Trophoblast cell (in vitro differentiated cells and primary cell): ENCODE data around the gene STIM1.

Experiments
- DNase-seq, 2 donors: peaks; one replicate each; pipeline ENCODE4 v3.0.0-alpha.2; 2016
- H2AFZ ChIP-seq: 2 replicates; pipeline ENCODE4 v1.6.1; 2013; ENCODE audit warnings: low read length, moderate library complexity, mild to moderate bottlenecking; ENCODE audit not compliant: insufficient read depth, poor library complexity
- H2AK5ac ChIP-seq: 2 replicates; pipeline ENCODE4 v1.6.1; 2013; ENCODE audit warnings: mild to moderate bottlenecking, low read length
- H2BK120ac ChIP-seq: 2 replicates; pipeline ENCODE4 v1.6.1; 2013; ENCODE audit warnings: low read length, mild to moderate bottlenecking, moderate library complexity; ENCODE audit not compliant: insufficient read depth, poor library complexity
- H2BK12ac ChIP-seq: 2 replicates; pipeline ENCODE4 v1.6.1; 2013; ENCODE audit warnings: mild to moderate bottlenecking, low read length, moderate library complexity
- H2BK5ac ChIP-seq: 2 replicates; pipeline ENCODE4 v1.6.1; 2013; ENCODE audit warnings: low read length, low read depth, moderate library complexity, mild to moderate bottlenecking; ENCODE audit not compliant: poor library complexity
- H3K14ac ChIP-seq: 2 replicates; pipeline ENCODE4 v1.6.1; 2013; ENCODE audit warnings: mild to moderate bottlenecking, low read length
- H3K18ac ChIP-seq: 2 replicates; pipeline ENCODE4 v1.6.1; 2013; ENCODE audit warnings: mild to moderate bottlenecking, low read length
- H3K23ac ChIP-seq: 2 replicates; pipeline ENCODE4 v1.6.1; 2013; ENCODE audit warnings: low read length
- H3K27ac ChIP-seq: 2 replicates; pipeline ENCODE4 v1.5.1; 2013; ENCODE audit warnings: low read depth, mild to moderate bottlenecking, inconsistent platforms, low read length, moderate library complexity
- H3K27me3 ChIP-seq: 2 replicates; pipeline ENCODE4 v1.6.1; 2013; ENCODE audit warnings: inconsistent platforms, mild to moderate bottlenecking, low read length, moderate library complexity; ENCODE audit not compliant: insufficient read depth
- H3K36me3 ChIP-seq, 2 experiments: 1 replicate in 1 of 2; 2 replicates in 1 of 2; pipeline ENCODE4 v1.6.1; 2013; ENCODE audit warnings: low read length in 2 of 2, mild to moderate bottlenecking in 2 of 2, moderate library complexity in 1 of 2; ENCODE audit not compliant: insufficient read depth in 2 of 2, control insufficient read depth in 1 of 2
- H3K4ac ChIP-seq: 2 replicates; pipeline ENCODE4 v1.6.1; 2013; ENCODE audit warnings: low read depth, mild to moderate bottlenecking, low read length, moderate library complexity
- H3K4me1 ChIP-seq, 2 experiments: 1 replicate in 1 of 2; 2 replicates in 1 of 2; pipeline ENCODE4 v1.6.1; 2013; ENCODE audit warnings: low read length in 2 of 2, mild to moderate bottlenecking in 2 of 2, moderate library complexity in 1 of 2; ENCODE audit not compliant: insufficient read depth in 2 of 2, control insufficient read depth in 1 of 2
- H3K4me2 ChIP-seq: 2 replicates; pipeline ENCODE4 v1.6.1; 2013; ENCODE audit warnings: inconsistent platforms, mild to moderate bottlenecking, low read length, moderate library complexity
- H3K4me3 ChIP-seq: 2 replicates; pipeline ENCODE4 v1.5.1; 2013; ENCODE audit warnings: mild to moderate bottlenecking, low read depth, low read length, inconsistent platforms
- H3K79me1 ChIP-seq: one replicate; pipeline ENCODE4 v1.6.1; 2013; ENCODE audit warnings: low read length
- H3K79me2 ChIP-seq: 2 replicates; pipeline ENCODE4 v1.6.1; 2013; ENCODE audit warnings: low read length, mild to moderate bottlenecking; ENCODE audit not compliant: control insufficient read depth, insufficient read depth, poor library complexity
- H3K9ac ChIP-seq: 2 replicates; pipeline ENCODE4 v1.6.1; 2013; ENCODE audit warnings: mild to moderate bottlenecking, low read length
- H3K9me3 ChIP-seq: 2 replicates; pipeline ENCODE4 v1.6.1; 2013; ENCODE audit warnings: low read depth, mild to moderate bottlenecking, control low read depth, inconsistent platforms, low read length; ENCODE audit not compliant: insufficient read depth
- H4K12ac ChIP-seq: 2 replicates; pipeline ENCODE4 v1.6.1; 2013; ENCODE audit warnings: low read depth, mild to moderate bottlenecking, low read length, moderate library complexity
- H4K8ac ChIP-seq: 2 replicates; pipeline ENCODE4 v1.6.1; 2013; ENCODE audit warnings: low read depth, mild to moderate bottlenecking, low read length, moderate library complexity
- H4K91ac ChIP-seq: one replicate; pipeline ENCODE4 v1.6.1; 2013; ENCODE audit warnings: low read depth, mild to moderate bottlenecking, low read length, moderate library complexity
- WGBS: extraction: QIAGEN DNeasy Blood & Tissue Kit; methylation state at CpG from one replicate; pipeline ENCODE4 v1.1.7; 2013; ENCODE audit warnings: missing lambda C conversion rate; ENCODE audit not compliant: insufficient read length, insufficient coverage; ENCODE audit errors: extremely low coverage; 5-methylcytosine and 5-hydroxymethylcytosine counted together

STIM1 gene

DNA sequence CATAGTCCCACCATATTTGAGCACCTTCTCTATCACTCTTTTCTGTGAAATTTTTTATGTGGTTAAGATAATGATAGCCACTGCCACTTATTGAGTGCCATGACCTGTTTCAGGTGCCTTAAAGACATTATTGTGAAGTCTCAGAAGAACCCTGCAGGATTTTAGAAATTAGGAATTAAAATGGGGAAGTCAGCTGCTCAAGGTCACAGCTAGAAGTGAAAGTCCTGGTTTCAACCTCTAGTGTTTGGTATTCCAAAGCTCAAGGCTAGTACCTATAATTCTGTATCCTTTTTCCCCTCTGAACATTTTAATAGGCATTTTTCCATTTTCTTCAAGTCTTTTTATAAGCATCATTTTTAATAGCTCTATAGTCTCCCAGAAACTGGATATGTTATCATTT lies 230.1 kb downstream of the STIM1 start:
- Histone ChIP-seq H3K27ac (no peak overlapping the region), H2BK5ac (no peak overlapping the region), H3K79me2 (no peaks in the 10 kb centered on the region), H3K36me3 (peaks cover 4 to 10% of the 10 kb centered on the region in 2 experiments), H2BK120ac (no peak overlapping the region), H3K4me2 (no peak overlapping the region), H3K9me3 (no peaks in the 10 kb centered on the region), H2AFZ (no peak overlapping the region), H3K27me3 (no peaks in the 10 kb centered on the region), H3K4me1 (peaks cover 0 to 4% of the 10 kb centered on the region in 2 experiments), H3K4ac (no peak overlapping the region), H3K14ac (no peak overlapping the region), H4K91ac (no peak overlapping the region), H3K79me1 (no peaks in the 10 kb centered on the region), H3K9ac (no peak overlapping the region), H4K12ac (no peak overlapping the region), H3K23ac (no peak overlapping the region), H2AK5ac (no peak overlapping the region), H2BK12ac (no peak overlapping the region), H3K4me3 (no peak overlapping the region), H3K18ac (no peak overlapping the region), H4K8ac (no peak overlapping the region)
- no peak for DNase-seq

DNA sequence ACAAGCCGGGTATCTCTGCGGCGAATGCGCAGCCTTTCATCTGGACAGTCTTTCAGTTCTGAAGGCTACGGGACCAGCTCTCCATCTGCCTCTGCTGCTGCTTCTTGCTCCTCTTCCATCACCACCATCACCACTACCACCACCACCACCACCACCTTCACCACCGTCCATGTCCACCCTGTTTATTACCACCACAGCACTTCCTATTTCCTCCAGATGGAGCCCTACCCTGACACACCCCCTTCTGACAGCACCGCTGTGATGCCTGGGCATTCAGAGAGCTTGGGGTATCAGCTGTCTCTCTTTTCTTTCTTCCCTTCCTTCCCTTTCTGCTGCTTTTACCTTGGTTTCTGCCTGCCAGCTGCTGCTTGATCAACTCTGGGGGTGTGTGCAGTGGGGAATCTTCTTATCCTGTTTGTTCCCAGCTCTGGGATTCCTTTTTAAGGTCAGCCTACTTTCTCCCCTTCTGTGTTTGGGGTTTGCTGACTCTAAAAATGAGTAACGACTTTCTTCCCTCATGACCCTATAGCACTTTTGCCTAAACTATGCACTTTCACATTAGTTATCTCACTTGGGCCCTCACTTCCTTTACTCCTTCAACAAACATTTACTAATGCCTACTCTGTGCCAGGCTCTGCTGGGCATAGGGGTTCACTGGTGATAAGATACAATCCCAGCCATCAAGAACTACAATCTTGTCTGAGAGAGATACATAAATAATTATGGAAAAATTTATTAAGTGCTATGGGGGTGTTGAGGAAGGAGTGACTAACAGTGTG lies 231.3 kb downstream of the STIM1 start:
- no peaks in the 10 kb centered on the region for H3K79me2 ChIP-seq
- DNase-seq, result no peak
- peaks cover 0 to 4% of the 10 kb centered on the region in 2 experiments for H3K4me1 ChIP-seq
- no peak overlapping the region for H4K91ac ChIP-seq
- H2BK5ac ChIP-seq, result no peak overlapping the region
- peaks cover 10 to 14% of the 10 kb centered on the region in 2 experiments for H3K36me3 ChIP-seq
- H3K4me2 ChIP-seq, result no peak overlapping the region
- no peak overlapping the region for H4K12ac ChIP-seq
- no peaks in the 10 kb centered on the region for H3K9me3 ChIP-seq
- no peak overlapping the region for H4K8ac ChIP-seq
- no peak overlapping the region for H3K18ac ChIP-seq
- no peak overlapping the region for H3K4me3 ChIP-seq
- no peak overlapping the region for H3K27ac ChIP-seq
- no peak overlapping the region for H3K9ac ChIP-seq
- H2AK5ac ChIP-seq, result no peak overlapping the region
- H2BK120ac ChIP-seq, result no peak overlapping the region
- WGBS, result no CpG with 5 or more reads among the region's 8 CpGs
- H3K23ac ChIP-seq, result no peak overlapping the region
- no peak overlapping the region for H2AFZ ChIP-seq
- no peak overlapping the region for H3K4ac ChIP-seq
- no peak overlapping the region for H2BK12ac ChIP-seq
- no peaks in the 10 kb centered on the region for H3K79me1 ChIP-seq
- no peak overlapping the region for H3K14ac ChIP-seq
- no peaks in the 10 kb centered on the region for H3K27me3 ChIP-seq

DNA sequence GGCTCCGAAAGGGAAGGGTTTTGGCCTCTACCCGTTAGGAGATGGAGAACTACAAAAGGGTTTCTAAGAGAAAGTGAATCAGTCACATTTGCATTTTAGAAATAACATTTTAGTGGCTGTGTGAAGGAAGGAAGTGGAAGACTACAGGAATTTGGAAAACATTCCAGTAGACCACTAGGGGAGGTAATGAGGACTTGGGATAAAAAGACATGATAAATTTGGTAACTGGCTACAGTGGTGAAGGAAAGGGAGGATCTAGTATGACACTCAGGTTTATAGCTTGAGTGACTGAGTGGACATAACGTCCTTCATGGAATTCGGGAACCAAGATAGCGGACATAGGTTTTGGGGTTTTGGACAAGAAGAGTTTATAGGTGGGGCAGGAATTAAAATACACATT lies 232.1 kb downstream of the STIM1 start:
- Histone ChIP-seq H3K27me3 (no peaks in the 10 kb centered on the region), H3K27ac (no peak overlapping the region), H3K18ac (no peak overlapping the region), H2BK120ac (no peak overlapping the region), H3K9me3 (no peaks in the 10 kb centered on the region), H3K4me2 (no peak overlapping the region), H4K8ac (no peak overlapping the region), H3K14ac (no peak overlapping the region), H2BK5ac (no peak overlapping the region), H2AFZ (no peak overlapping the region), H4K12ac (no peak overlapping the region), H2AK5ac (no peak overlapping the region), H3K4ac (no peak overlapping the region), H3K36me3 (peaks cover 13 to 14% of the 10 kb centered on the region in 2 experiments), H3K9ac (no peak overlapping the region), H3K4me1 (peaks cover 0 to 2% of the 10 kb centered on the region in 2 experiments), H3K23ac (no peak overlapping the region), H3K79me1 (no peaks in the 10 kb centered on the region), H2BK12ac (no peak overlapping the region), H4K91ac (no peak overlapping the region), H3K4me3 (no peak overlapping the region), H3K79me2 (no peaks in the 10 kb centered on the region)
- DNase-seq, result no peak
- WGBS, result no CpG with 5 or more reads among the region's 5 CpGs

DNA sequence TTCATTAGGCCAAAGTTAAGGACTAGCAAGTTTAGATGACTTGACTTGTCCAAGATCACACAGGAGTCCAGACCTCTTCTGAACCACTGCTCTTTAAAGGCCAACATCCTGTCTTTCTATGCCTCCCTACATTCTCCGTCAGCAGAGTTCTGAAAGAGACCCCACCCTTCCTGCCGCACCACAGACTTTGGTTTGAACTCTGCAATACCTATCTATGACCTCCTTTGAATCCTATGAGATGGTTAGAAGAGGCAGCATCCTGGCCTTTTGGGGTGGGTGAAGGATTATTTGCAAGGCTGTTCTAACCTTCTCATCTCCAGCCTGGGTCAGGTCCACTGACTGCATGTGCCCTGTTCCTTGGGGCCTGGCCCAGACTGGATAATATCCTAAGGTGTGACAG lies 234.8 kb downstream of the STIM1 start:
- Histone ChIP-seq H3K9me3 (no peaks in the 10 kb centered on the region), H3K14ac (no peak overlapping the region), H4K91ac (no peak overlapping the region), H3K9ac (no peak overlapping the region), H3K36me3 (peaks cover 10 to 13% of the 10 kb centered on the region in 2 experiments), H2AK5ac (no peak overlapping the region), H2BK5ac (no peak overlapping the region), H3K4me2 (no peak overlapping the region), H2BK120ac (no peak overlapping the region), H2BK12ac (no peak overlapping the region), H4K12ac (no peak overlapping the region), H3K27ac (no peak overlapping the region), H3K23ac (no peak overlapping the region), H3K4me1 (peaks cover 0 to 2% of the 10 kb centered on the region in 2 experiments), H3K27me3 (no peaks in the 10 kb centered on the region), H3K79me2 (peaks cover 4% of the 10 kb centered on the region), H3K4ac (no peak overlapping the region), H3K4me3 (no peak overlapping the region), H4K8ac (no peak overlapping the region), H3K18ac (no peak overlapping the region), H2AFZ (no peak overlapping the region), H3K79me1 (peaks cover 10% of the 10 kb centered on the region)
- WGBS, result no CpG with 5 or more reads among the region's 2 CpGs
- no peak for DNase-seq
